Heart left ventricle (tissue), 16 donors: ENCODE measurements around the gene ZCCHC9. TPM values are rescaled to one million over a fixed set of nuclear protein-coding genes. Genes with fewer than 3 reads are reported as not detected.

Experiments
- ATAC-seq, 4 donors: fragments of 200-7000 bp; cut with Tn5 transposase; one replicate each; pipeline ENCODE4 v1.9.1; 2020 to 2022; ENCODE audit warnings: moderate library complexity in 4 of 4, mild to moderate bottlenecking in 3 of 4, moderate number of reproducible peaks in 1 of 4
- DNase-seq, 5 donors: peaks; one replicate each; pipeline ENCODE4 v3.0.0-alpha.2; 2020
- H3K27ac ChIP-seq, 12 donors: fragments of 200-600 bp; sonication (generic) in 4 of 12; one replicate each; pipeline versions ENCODE4 v1.5.0 to v1.8.0; 2016 to 2022; ENCODE audit warnings: mild to moderate bottlenecking in 2 of 12
- H3K27me3 ChIP-seq, 9 donors: fragments of 200-600 bp; sonication (generic) in 2 of 9; one replicate each; pipeline versions ENCODE4 v1.5.1 to v1.8.0; 2016 to 2022; ENCODE audit warnings: mild to moderate bottlenecking in 3 of 9
- H3K36me3 ChIP-seq, 9 donors: fragments of 200-600 bp; sonication (generic) in 2 of 9; one replicate each; pipeline versions ENCODE4 v1.5.0 to v1.8.0; 2018 to 2022; ENCODE audit warnings: mild to moderate bottlenecking in 2 of 9
- H3K4me1 ChIP-seq, 12 donors: fragments of 200-600 bp; sonication (generic) in 4 of 12; one replicate each; pipeline versions ENCODE4 v1.5.0 to v1.8.0; 2016 to 2022; ENCODE audit warnings: mild to moderate bottlenecking in 3 of 12
- H3K4me3 ChIP-seq, 12 donors: fragments of 200-600 bp; sonication (generic) in 4 of 12; one replicate each; pipeline versions ENCODE4 v1.5.0 to v1.8.0; 2017 to 2022; ENCODE audit warnings: mild to moderate bottlenecking in 9 of 12, moderate library complexity in 4 of 12
- H3K9me3 ChIP-seq, 12 donors: fragments of 200-600 bp; sonication (generic) in 4 of 12; one replicate each; pipeline versions ENCODE4 v1.5.0 to v1.8.0; 2016 to 2022; ENCODE audit warnings: mild to moderate bottlenecking in 1 of 12
- POLR2A ChIP-seq, 2 donors: fragments of 450-650 bp; IDR thresholded peaks; one replicate each; pipeline ENCODE4 v1.6.1; 2017; ENCODE audit warnings: antibody characterized with exemption in 2 of 2, mild to moderate bottlenecking in 2 of 2, moderate library complexity in 2 of 2
- WGBS, 4 donors: extraction: QIAGEN DNeasy Blood & Tissue Kit in 2 of 4; methylation state at CpG; one replicate each; pipeline versions ENCODE4 v1.1.5 to v1.1.7; 2013 to 2018; 5-methylcytosine and 5-hydroxymethylcytosine counted together
- intact Hi-C, 10 donors: fragments of 100-400 bp; cut with DNase I; formaldehyde crosslinking; loops; one replicate each; pipeline versions ENCODE4 v1.11.1 to v1.14.2; 2022
- polyA plus RNA-seq, 2 donors: library from polyadenylated mRNA; stranded (reverse); fragments of 200-250 nt; gene quantifications; one replicate each; pipeline ENCODE4 v1.2.3, GENCODE V29; 2013
- total RNA-seq, 9 donors: library from RNA; depleted of rRNA in 2 of 9; stranded (reverse); fragments of >200 nt in 2 of 9; fragmentation: NEBNext Ultra II Directional in 3 of 9; extraction: Animal tissue kit (Norgen Biotek cat#: 25700) in 3 of 9; gene quantifications; one replicate each; pipeline versions ENCODE4 v1.1.0 to v1.2.4, GENCODE V29; 2016 to 2023
- TF ChIP-seq, protein P1 (sequence below), 12 donors: fragments of 200-600 bp; sonication (generic) in 4 of 12; IDR thresholded peaks; one replicate each; pipeline versions ENCODE4 v1.5.0 to v1.8.0; 2018 to 2022; ENCODE audit warnings: antibody characterized with exemption in 12 of 12, mild to moderate bottlenecking in 5 of 12
- donor health status: ischemic (EF 13 %, LVEDD 7.1; RV severe dilation, severe dysfunction).
- donor health status: healthy with polysubstance abuse.
- donor health status: DM: no; HTN: yes; CAD: no.
- donor health status: DM: no; HTN: no; CAD: no.
- donor health status: ischemic (EF 25% LVEDD 6.9; RV normal size, moderate dysfunction).
- donor health status: ischemic (EF 25% LVEDD 5.7; RV mildly dilated, moderate dysfunction).
- donor health status: healthy.
- donor health status: DM: yes; HTN: yes; CAD: no.
- donor health status: ischemic (EF 35%, LVEDD 5.7; RV mildly dilated, moderate dysfunction).
- donor health status: nonischemic (EF 11% LVEDD 7.7; RV severe dilation, severe dysfunction).
- donor health status: DM: yes; HTN: yes; CAD: no.
- donor health status: PGD.
- donor health status: ischemic (EF 29% LVEDD 5.4; RV normal size, mild dysfunction).
- donor health status: nonischemic (EF 23%, LVEDD 6.1; RV moderate dilation, normal function).

Gene ZCCHC9
- total and polyA plus RNA-seq, 11 donors = 6.5 to 16.2 (median 11.2) TPM

DNA sequence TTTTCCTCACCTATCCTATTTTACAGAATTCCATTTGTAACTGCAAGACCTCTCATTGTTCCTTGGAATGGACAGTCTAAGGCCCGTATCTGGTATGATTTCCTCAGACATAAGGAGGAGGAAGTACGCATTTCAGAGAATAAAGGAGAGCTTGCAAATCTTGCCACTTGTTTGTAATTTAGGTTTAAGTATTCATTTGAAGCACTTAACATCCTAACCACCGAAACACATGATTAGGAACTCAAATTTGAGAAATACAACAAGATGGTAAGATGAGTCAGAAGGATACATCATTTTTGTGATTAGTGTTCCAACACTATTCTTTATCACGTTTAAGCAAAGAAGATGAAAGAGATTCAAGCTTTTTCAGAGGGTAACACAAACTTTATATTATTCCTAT is 3.9 kb upstream of the ZCCHC9 start:
- intact Hi-C loops = loop anchor here in 4 of 10 donors (5.0 to 10.0 kb wide), 5 partner anchors 53 to 610 kb away; no protein-coding TSS in a partner anchor
- DNase-seq (no peak), ATAC-seq (no peak)
- no peaks in the 10 kb centered on the region for H3K27me3 ChIP-seq
- peaks cover 0 to 45% (median 25%) of the 10 kb centered on the region in 12 donors for H3K4me1 ChIP-seq
- H3K36me3 ChIP-seq = peaks cover 0 to 4% (median 0%) of the 10 kb centered on the region in 9 donors
- TF ChIP-seq, protein P1, sequence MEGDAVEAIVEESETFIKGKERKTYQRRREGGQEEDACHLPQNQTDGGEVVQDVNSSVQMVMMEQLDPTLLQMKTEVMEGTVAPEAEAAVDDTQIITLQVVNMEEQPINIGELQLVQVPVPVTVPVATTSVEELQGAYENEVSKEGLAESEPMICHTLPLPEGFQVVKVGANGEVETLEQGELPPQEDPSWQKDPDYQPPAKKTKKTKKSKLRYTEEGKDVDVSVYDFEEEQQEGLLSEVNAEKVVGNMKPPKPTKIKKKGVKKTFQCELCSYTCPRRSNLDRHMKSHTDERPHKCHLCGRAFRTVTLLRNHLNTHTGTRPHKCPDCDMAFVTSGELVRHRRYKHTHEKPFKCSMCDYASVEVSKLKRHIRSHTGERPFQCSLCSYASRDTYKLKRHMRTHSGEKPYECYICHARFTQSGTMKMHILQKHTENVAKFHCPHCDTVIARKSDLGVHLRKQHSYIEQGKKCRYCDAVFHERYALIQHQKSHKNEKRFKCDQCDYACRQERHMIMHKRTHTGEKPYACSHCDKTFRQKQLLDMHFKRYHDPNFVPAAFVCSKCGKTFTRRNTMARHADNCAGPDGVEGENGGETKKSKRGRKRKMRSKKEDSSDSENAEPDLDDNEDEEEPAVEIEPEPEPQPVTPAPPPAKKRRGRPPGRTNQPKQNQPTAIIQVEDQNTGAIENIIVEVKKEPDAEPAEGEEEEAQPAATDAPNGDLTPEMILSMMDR (IDR thresholded peaks at IDR 0.05) = no peak
- no peak for TF ChIP-seq POLR2A (IDR thresholded peaks at IDR 0.05)
- H3K4me3 ChIP-seq = no peak overlapping the region
- 81 to 90% (median 83%) methylated on average over 4 of the region's 4 CpGs for WGBS, 4 donors
- no peak overlapping the region for H3K27ac ChIP-seq
- peaks cover 0 to 13% (median 3%) of the 10 kb centered on the region in 12 donors for H3K9me3 ChIP-seq

DNA sequence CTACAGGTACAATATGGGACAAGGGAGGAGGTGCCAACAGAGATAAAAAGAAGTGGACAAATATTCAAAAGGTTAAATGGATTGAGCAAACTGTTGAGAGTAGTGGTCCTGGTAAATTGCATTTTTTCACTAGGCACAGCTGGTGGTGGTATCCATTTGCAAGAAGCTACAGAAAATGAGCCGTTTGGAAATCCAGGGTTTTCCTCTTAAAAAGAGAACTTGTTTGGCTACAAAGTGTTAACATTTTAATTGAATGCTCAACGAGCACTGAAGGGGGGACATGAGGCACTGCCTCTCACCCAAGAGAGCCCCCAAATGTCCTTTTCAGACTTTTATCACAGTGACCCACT is 491 bp upstream of the ZCCHC9 start:
- 0% methylated on average over 2 of the region's 2 CpGs for WGBS, 4 donors
- H3K27ac ChIP-seq = peak overlapping the region; percentile 74 to 96 (median 92)
- H3K36me3 ChIP-seq = peaks cover 0 to 13% (median 4%) of the 10 kb centered on the region in 9 donors
- H3K27me3 ChIP-seq = no peaks in the 10 kb centered on the region
- intact Hi-C loops = loop anchor here in 4 of 10 donors (5.0 to 10.0 kb wide), 3 partner anchors 69 to 616 kb away; partner anchors contain the start of gene CKMT2 (in 1 of the 4)
- TF ChIP-seq, protein P1 (IDR thresholded peaks at IDR 0.05) = no peak
- TF ChIP-seq POLR2A (IDR thresholded peaks at IDR 0.05) = no peak
- H3K4me1 ChIP-seq = peaks cover 0 to 52% (median 34%) of the 10 kb centered on the region in 12 donors
- ATAC-seq (no peak), DNase-seq (no peak)
- H3K9me3 ChIP-seq = no peaks in the 10 kb centered on the region
- H3K4me3 ChIP-seq = peak overlapping the region; percentile 73 to 95 (median 87)

DNA sequence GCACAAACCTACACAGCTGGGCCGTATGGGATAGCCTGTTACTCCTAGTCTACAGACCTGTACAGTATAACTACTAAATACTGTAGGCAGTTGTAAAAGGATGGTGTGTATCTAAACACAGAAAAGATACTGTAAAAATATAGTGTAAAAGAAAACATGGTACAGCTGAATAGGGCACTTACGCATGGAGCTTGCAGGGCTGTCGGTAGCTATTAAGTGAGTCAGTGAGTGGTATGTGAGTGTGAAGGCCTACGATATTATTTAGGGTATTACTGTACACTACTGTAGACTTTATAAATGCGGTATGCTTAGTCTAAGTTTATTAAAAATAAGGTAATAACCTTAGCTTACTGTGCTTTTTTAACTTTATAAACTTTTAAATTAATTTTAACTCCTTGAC is 1.2 kb downstream of the ZCCHC9 start:
- no peak for ATAC-seq
- H3K27ac ChIP-seq = no peak overlapping the region
- 88 to 96% (median 89%) methylated on average over 5 of the region's 5 CpGs for WGBS, 4 donors
- no peak for DNase-seq
- no peaks in the 10 kb centered on the region for H3K9me3 ChIP-seq
- peaks cover 0 to 51% (median 33%) of the 10 kb centered on the region in 12 donors for H3K4me1 ChIP-seq
- H3K36me3 ChIP-seq = peaks cover 0 to 16% (median 4%) of the 10 kb centered on the region in 9 donors
- TF ChIP-seq, protein P1 (IDR thresholded peaks at IDR 0.05) = no peak
- no peak for TF ChIP-seq POLR2A (IDR thresholded peaks at IDR 0.05)
- no peaks in the 10 kb centered on the region for H3K27me3 ChIP-seq
- H3K4me3 ChIP-seq = peak overlapping the region in 11 of 12 donors; percentile 73 to 95 (median 87)
- intact Hi-C loops = loop anchor here in 4 of 10 donors (5.0 to 10.0 kb wide), 3 partner anchors 70 to 618 kb away; partner anchors contain the start of gene CKMT2 (in 1 of the 4)

DNA sequence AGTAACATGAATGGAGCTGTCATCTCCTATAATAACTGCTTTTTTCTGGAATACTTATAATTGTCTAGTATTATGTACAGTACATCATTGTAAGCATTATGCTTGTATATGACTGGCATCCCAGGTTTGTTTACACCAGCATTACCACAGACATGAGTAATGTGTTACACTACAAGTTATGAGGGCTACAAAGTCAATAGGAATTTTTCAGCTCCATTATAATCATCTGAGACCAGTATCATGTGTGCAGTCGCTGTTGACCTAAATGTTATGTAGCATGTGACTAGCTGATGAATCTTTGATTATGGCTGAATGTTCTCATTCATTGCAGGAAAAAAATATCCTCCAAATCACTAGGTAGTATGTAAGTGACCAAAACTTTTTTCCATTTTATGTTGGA is 2.2 kb downstream of the ZCCHC9 start:
- WGBS, 4 donors = 73 to 82% (median 79%) methylated on average over 1 of the region's 1 CpG
- H3K27me3 ChIP-seq = no peaks in the 10 kb centered on the region
- no peak overlapping the region for H3K27ac ChIP-seq
- TF ChIP-seq, protein P1 (IDR thresholded peaks at IDR 0.05) = no peak
- no peak for TF ChIP-seq POLR2A (IDR thresholded peaks at IDR 0.05)
- peaks cover 0 to 42% (median 31%) of the 10 kb centered on the region in 12 donors for H3K4me1 ChIP-seq
- H3K4me3 ChIP-seq = no peak overlapping the region
- DNase-seq (no peak), ATAC-seq (no peak)
- peaks cover 0 to 19% (median 6%) of the 10 kb centered on the region in 9 donors for H3K36me3 ChIP-seq
- intact Hi-C loops = loop anchor here in 4 of 10 donors (5.0 to 10.0 kb wide), 3 partner anchors 71 to 619 kb away; partner anchors contain the start of gene CKMT2 (in 1 of the 4)
- no peaks in the 10 kb centered on the region for H3K9me3 ChIP-seq
